GF-D8 (cell line): Measurements from ENCODE around the gene MRPS22.

Source experiments
- DNase-seq: peaks from one replicate; lab custom pipeline; 2025; lab: John Stamatoyannopoulos, UW

The MRPS22 gene

DNA sequence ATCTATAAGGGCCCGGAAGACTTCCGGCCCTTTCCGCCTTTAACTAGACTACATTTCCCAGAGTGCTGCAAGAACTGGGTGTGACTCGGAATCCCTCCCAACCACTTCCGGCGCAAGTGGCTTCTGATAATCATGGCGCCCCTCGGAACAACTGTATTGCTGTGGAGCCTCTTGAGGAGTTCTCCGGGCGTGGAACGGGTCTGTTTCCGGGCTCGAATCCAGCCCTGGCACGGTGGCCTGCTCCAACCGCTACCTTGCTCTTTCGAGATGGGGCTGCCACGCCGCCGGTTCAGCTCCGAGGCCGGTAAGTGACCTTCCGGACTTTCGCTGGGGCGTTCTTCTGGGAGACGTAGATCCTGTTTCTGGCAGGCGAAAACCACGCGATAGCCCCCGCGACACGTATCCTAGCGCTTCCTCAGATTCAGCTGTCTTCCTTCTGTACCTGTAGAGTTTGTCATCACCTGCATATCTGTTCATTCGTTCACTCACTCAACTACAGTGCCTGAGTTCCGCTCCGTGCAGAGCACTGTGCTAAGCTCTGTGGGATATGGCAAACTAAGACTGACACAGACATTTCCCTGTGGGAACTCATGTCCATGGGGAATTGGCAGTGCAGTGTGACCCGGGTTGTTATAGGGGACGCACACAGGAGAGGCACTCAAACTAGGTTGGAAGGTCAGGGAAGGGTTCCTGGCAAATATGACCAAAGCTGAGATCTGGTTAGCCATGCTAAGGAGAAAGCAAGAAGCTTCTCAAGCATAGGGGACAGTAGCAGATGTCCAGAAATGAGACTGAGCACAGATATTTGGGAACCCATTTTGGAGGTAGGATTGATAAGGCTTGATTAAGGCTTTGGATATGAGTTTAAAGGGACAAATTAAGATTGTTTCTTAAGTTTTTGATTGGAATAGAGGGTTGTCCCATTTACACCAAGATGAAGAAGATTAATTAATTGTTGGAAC is at the start of gene MRPS22:
Gene MRPS22 (plus strand): TSS at position 126 of the 962 bp plus-strand sequence. CDS start 7 bp downstream, at position 133.
- peak; percentile 70 for DNase-seq

DNA sequence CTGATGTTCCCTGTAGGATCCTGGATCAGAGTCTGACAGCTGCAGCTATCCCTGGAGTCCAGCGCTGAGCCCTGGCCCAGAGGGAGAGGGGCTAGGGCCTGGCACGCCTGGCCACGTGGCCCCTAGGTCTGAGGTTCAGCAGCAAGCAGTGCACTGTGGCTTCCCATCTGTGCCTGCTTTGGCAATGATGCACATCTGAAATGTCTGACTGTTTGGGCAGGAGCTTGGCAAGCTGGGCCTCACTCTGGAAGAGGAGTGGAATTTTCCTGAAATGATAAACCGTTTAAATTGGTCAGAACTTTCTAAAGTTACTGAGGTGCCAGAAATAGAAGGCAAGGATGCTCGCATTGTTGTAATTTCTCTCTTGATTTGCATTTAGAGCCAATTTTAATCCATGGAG is 48.8 kb upstream of the MRPS22 start:
- no peak for DNase-seq

- no peak for DNase-seq
Observed at GRCh38 chr3:139296141-139296718, 47.6 kb upstream of the MRPS22 start.

- no peak for DNase-seq
Observed at GRCh38 chr3:139297588-139298311, 46.1 kb upstream of the MRPS22 start.

DNA sequence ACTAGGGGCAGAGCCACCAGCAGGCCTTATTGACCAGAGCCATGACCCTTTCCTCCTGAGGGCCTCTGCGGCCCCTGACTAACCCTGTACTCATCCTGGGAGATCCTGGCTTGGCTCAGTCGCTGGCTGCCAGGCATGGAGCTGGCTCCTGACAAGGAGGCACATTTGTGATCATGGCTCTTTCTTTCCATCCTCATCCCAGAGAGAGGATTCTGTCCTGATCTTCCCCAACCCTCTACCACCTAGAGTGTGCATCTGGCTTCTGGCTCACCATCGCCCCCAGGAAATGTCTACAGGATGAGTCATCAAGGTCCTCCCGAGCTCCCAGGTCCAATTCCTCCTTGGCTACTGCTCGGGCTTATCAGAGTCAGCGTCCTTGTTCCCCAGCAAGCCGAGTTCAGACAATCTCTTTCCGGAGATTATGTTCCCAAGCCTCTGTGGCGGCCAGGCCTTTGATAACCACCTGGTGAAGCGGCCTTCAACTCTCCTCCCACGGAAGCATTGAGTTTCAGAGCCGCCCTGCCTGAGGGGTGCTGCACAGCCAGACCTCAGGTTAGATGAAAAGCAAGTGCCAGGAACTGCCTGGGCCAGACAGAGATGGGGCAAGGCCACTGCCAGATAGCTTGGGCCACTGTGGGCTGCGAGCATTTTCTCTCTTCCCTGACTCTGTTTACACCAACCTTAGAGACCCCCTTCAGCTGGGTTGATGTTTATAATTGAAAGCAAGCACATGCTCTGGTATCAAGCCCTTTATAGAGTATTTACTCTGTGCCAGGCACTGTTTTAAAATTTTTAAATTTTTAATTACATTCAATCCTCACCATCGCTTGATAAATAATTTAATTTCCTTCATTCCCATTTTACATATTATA is 44.3 kb upstream of the MRPS22 start:
- no peak for DNase-seq

DNA sequence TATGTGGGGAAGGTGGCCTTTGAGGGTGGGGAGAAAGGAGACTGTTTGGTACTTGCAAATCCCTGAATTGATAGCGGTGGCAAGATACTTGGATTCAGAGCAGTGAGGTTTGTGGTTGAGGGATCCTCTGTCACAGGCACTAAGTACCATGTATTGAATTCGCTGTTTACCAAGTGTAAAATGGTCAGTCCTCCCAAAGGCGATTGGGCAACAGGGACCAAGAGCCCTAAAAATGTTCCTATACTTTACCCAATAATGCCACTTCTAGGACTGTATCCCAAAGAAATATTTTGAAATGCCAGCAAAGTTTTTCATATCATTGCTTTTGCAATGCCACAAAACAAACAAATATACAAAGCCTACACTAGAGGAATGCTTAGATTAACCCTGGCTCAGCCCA is 43.4 kb upstream of the MRPS22 start:
- no peak for DNase-seq

GRCh38 chr3:139301183-139301582 is 42.6 kb upstream of the MRPS22 start:
- DNase-seq: no peak

DNA sequence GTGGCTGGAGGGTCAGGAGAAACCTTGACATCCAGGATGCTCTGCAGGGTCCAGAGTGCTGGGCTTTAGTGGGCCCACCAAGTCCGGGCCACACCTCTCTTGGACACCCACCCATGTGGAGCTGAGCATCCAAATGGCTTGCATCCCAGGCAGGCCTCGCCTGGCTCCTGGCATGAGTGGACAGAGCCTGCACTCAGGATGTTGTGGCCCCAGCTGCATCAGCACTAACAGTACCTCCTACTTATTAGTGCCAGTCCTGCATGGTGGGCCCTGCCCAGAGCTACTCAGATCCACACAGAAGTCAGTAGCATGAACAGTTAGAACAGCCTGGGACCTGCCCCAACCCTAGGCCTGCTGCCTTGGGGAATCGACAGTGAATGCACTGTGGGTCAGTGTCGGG is 42.2 kb upstream of the MRPS22 start:
- no peak for DNase-seq

DNA sequence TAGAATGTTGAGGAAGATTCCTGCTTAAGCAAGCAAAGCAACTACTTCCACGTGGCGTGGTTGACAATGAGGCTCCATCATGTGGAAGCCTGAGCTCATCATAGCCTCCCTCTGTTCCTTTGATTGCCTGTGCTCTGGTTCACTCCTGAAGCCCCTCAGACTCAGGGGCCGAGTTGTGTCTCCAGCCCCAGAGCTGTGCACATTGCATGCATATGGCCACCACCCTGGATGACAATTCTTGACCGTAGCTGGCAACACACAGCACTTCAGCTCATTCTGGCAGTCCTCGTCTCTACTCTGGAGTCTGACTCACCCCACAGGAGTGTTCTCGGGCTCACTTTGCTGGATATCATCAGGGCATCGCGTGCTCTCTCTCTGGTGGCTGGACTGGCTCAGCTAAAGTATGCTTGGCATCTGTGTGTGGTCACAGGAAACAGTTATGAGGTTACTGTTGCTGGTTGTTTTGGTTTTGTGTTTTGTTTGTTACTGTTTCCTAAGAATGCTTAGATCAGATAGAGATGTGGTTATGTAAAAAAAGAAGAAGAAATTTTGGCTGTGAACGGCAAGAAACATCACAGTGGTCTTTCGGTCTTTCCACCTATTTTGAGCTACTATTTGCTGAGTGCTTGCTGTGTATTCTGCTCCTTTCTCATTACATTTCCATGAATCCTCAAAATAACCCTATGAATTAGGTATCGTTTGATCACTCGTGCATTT is 41.6 kb upstream of the MRPS22 start:
- no peak for DNase-seq

DNA sequence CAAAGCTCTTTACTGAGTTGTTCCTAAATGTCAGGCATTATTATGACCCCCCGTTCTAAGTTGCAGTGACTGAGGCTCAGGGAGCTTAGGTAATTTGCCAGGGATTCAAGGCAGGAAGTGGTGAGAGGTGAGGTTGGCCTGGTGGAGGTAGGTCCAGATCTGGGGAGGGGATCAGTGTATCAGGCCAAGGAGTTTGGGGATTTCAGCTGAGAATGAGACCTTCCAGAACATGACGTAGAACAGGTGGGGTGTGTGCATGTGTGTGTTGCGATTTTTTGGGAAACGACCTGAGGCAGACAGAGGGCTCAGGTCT is 41.1 kb upstream of the MRPS22 start:
- no peak for DNase-seq

DNA sequence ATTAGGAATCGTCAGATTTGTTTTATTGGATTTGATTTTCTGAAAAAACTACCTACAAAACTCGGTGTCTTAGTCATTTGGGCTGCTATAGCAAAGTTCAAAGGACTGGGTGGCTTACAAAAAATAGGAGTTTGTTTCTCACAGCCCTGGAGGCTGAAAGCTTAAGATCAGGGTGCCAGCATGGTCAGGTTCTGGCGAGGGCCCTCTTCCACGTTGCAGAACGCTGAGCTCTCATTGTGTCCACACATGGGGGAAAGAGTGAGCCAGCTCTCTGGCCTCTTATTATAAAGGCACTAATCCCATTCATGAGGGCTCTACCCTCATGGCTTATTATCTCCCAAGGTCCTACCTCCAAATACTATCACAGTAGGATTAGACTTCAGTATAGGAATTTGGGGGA is 40.6 kb upstream of the MRPS22 start:
- DNase-seq: no peak

- no peak for DNase-seq
Observed at GRCh38 chr3:139304383-139304782, 39.4 kb upstream of the MRPS22 start.

DNA sequence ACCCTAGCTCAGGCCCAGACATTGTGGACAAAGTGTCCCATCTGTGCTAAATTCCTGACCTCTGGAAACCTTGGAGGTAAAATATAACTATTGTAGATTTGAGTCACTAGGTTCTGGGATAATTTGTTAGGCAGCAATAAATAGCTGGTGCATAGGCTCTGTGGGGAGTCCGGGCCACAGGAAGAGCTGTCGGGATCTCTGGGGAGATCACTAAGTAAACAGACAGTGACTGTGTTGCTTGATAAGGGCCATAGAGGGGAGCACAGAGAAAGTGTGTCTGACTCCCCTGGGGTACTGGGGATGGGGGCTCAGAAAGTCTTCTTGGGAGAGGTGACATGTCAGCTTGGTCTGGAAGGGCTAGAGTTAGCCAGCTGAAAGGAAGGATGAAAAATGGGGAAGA is 37.7 kb upstream of the MRPS22 start:
- no peak for DNase-seq

DNA sequence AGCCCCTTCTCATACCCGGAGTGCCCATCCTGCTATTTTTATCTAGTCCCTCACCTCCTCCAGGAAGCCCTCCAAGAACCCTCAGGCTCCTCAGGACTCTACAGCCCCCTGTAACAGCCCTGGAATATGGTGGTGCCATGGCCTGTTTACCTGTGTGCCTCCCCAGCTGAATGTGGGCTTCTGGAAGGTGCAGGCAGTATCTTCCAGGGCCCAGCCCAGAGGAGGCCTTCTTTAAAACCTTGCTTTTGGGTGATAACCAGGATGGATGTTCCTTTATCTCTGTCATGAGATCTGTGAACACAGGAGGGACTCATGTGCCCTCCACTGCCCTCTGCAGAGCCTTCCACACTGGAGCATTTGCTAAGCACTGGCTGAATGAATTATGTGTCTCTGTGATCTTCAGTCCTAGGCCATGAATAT is 36.7 kb upstream of the MRPS22 start:
- DNase-seq: no peak

DNA sequence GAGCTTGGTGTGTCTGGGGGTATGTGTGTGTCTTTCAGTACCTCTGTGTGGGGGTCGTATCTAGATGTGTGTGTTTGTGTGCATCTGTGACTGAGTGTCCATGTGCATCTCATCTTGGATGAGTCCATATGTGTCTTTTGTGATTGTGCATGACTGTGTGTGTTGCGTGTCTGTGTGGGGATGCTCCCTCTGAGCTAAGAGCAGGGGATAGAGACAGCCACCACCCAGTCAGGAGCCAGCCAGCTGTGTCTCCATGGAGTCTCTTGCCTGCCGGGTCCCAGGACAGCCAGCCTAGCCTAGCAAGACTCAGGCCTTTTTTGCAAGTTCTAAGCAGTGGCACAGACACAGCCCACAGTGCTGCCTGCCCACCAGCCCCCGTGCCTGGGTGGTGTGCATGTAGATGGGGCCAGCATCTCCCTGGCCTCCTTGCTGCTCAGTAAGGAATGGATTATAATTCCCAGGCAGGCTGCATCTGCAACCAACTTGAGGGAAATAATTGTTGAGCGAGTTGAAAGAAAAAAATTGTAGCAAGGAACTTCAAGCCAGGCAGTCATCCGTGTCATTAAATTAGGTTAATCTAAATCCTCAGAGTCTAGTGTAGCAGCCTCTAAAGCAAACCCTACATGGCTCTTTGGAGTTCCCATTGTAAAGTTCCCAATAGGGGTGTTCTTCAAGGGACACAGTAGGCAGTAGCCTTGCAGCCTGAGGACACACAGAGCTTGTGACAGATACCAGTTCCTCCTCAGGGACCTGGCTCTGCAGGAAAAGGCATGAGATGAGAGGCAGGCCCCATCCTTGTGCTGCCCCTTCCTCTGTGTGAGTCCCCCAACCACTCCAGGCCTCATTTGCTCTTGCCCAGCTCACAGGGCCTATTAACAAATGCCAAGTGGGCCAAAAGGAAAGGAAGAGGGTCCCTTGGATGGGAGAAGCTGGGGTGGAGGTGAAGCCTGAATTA is 35.9 kb upstream of the MRPS22 start:
- DNase-seq: no peak

DNA sequence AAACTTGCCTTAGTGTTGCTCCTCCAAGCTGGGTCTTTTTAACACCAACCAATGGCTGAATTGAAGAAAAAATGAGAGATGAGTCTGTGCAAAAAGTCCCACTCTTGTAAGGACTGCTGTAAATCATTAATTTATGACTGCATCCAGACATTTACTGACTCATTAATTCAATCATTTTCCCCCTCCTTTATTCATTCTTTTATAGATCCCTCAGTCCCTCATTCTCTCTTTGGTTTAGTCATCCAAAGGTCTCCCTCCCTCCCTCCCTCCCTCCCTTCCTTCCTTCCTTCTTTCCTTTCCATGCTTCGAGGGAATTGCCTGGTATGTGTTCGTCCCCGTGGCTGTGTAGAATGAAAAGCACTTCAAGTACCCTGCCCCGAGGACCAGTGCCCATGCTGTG is 35.3 kb upstream of the MRPS22 start:
- no peak for DNase-seq

- DNase-seq: no peak
Observed at GRCh38 chr3:139309061-139309591, 34.7 kb upstream of the MRPS22 start.

DNA sequence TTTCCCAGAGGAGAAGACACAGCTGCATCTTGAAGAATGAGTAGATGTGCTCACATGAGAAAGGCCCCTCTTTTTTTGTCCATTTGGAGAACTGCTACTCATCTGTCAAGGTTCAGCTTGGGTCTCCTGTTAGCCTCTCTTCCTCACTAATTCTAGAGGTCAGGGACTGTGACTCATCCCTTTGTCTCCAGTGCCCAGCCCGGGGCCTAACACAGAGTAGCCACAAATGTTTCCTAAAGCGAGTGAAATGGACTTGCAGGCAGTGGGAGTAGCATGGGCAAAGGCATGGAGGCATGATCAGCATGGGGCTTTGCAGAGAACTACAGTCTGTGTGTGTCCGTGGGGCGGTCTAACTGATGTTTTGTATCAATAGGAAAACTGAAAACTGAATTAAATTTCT is 33.9 kb upstream of the MRPS22 start:
- no peak for DNase-seq

DNA sequence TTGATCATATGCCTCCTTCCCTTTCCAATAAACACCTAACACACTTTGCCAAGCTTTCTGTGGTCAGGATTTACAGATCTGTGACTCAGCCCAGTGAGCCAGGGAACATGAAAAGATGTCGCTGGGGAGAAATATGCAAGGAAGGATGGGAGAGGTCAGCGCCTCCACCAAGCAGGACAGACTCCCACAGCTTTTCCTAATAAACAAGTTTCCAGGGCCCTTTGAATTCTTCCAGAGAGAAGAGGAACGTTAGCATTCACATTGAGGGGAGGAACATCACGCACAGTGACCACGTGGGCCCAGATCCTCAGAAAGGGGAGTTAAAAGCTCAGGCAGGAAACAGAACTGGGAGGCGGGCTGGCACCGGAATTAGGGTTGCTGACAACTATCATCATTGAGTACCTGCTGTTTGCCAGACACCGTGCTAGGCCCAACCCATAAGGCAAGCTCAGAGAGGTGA is 33.3 kb upstream of the MRPS22 start:
- DNase-seq: no peak

DNA sequence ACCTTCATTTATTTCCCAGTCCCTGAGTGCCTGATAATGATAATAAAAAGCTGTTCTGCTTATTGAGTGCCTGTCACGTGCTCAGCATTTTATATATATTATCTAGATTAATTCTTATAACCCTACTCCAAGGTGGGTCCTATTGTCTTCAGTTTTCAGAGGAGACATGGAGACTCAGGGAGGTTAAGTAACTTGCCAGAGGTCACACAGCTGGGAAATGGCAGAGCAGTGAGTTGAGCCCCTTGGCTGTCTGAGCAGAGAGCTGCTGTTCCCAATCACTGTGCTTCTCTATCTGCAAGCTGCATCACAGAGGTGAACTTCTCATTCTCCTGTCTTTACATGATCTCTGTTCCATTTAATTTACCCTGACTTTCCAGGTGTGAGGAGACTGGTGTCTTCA is 32.3 kb upstream of the MRPS22 start:
- no peak for DNase-seq
